ENCODE data around the gene XRCC4. TPM values are rescaled to one million over a fixed set of nuclear protein-coding genes. Genes with fewer than 3 reads are reported as not detected.

XRCC4 gene
- total RNA-seq, 6 experiments from 2014 or later, result 13.6 to 17.1 (median 14.4) TPM

DNA sequence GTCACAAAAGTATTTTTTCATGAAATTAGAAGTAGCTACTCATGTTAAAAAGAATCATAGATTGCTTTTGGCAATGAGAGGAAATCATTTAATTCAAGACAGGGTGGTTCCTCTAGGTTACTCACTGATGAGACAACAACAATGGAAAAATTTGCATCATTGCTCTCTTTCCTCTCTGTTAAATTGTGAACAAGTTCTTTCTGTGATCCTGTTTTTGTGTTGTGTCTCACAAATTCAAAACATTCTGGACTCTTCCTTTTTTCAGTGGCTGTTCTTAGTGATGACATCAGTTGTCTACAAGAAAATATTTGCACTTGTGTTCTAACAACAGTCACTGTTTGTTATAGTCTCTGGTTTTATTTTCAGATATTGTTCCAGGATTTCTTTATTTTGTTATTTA is 95.3 kb downstream of the XRCC4 start:
- Mint-ChIP-seq H3K27me3 (ENCODE audit: insufficient read depth) (no peaks in the 10 kb centered on the region), H3K4me3 (no peak overlapping the region), H3K36me3 (ENCODE audit: low read depth) (no peaks in the 10 kb centered on the region), H3K4me1 (ENCODE audit: low read depth) (no peaks in the 10 kb centered on the region), H3K27ac (no peak overlapping the region), H3K9me3 (no peaks in the 10 kb centered on the region)
- TF ChIP-seq, protein P1, sequence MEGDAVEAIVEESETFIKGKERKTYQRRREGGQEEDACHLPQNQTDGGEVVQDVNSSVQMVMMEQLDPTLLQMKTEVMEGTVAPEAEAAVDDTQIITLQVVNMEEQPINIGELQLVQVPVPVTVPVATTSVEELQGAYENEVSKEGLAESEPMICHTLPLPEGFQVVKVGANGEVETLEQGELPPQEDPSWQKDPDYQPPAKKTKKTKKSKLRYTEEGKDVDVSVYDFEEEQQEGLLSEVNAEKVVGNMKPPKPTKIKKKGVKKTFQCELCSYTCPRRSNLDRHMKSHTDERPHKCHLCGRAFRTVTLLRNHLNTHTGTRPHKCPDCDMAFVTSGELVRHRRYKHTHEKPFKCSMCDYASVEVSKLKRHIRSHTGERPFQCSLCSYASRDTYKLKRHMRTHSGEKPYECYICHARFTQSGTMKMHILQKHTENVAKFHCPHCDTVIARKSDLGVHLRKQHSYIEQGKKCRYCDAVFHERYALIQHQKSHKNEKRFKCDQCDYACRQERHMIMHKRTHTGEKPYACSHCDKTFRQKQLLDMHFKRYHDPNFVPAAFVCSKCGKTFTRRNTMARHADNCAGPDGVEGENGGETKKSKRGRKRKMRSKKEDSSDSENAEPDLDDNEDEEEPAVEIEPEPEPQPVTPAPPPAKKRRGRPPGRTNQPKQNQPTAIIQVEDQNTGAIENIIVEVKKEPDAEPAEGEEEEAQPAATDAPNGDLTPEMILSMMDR (IDR thresholded peaks at IDR 0.05), result no peak
- DNase-seq, result no peak

DNA sequence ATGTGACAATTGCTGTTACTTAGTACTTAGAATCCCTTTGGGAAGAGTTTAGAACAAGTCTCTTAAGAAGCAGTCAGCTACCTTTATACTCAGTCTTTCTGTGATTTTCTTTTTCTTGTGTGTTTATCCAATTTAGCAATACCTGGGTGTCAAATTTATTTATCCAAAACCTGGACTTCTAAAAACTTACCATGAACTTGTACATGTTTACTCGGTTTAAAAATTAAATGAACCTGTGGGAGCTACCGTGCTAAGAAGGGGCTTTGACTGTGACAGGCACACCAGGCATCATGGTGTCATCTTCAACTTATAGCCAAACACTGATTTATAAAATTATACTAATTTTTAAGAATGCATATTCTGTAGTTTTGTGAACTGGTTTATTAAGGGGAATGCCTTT is 96.5 kb downstream of the XRCC4 start:
- no peak overlapping the region for H3K27ac Mint-ChIP-seq
- no peaks in the 10 kb centered on the region for H3K36me3 Mint-ChIP-seq (ENCODE audit: low read depth)
- TF ChIP-seq, protein P1 (IDR thresholded peaks at IDR 0.05), result no peak
- DNase-seq, result no peak
- no peaks in the 10 kb centered on the region for H3K4me1 Mint-ChIP-seq (ENCODE audit: low read depth)
- no peaks in the 10 kb centered on the region for H3K9me3 Mint-ChIP-seq
- no peaks in the 10 kb centered on the region for H3K27me3 Mint-ChIP-seq (ENCODE audit: insufficient read depth)
- H3K4me3 Mint-ChIP-seq, result no peak overlapping the region

DNA sequence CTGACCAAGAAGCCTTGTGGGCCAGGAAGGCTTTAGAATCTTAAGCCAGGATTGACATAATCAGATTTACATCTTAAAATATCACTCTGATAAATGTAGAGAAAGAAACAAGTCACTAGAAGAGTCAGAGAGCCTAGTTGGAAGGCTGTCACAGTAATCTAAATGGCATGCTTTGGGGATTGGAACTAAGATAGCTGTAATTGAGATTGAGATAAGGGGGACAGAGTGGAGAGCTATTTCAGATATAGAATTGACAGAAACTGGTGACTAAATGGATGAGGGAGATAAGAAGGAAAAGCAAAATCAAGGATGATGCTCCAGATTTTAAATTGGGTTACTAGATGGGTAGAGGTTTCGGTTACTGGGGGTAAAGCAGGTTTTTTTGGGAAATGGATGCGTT is 100.5 kb downstream of the XRCC4 start:
- DNase-seq, result no peak
- H3K27ac Mint-ChIP-seq, result no peak overlapping the region
- no peaks in the 10 kb centered on the region for H3K9me3 Mint-ChIP-seq
- H3K4me1 Mint-ChIP-seq (ENCODE audit: low read depth), result no peaks in the 10 kb centered on the region
- TF ChIP-seq, protein P1 (IDR thresholded peaks at IDR 0.05), result no peak
- no peaks in the 10 kb centered on the region for H3K36me3 Mint-ChIP-seq (ENCODE audit: low read depth)
- no peak overlapping the region for H3K4me3 Mint-ChIP-seq
- H3K27me3 Mint-ChIP-seq (ENCODE audit: insufficient read depth), result no peaks in the 10 kb centered on the region; the same call in none of the 2 replicates

DNA sequence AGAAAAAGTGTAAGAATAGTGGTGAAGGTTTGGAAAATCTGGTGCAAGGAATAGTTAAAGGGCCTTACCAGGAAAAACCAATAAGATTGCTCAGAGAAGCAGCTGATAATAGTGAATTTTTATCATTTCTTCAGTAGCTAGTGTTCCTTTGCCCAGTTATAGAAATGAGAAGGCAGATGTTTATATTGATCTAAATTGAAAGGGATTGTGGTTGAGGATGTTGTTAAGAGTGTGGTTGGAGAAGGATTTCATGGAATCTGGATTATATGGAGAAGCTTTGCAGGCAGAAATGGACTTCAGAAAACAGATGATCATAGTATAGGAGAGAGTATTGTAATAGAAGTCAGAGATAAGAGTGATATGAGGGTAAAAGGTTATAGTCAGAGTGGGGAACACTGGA is 102.6 kb downstream of the XRCC4 start:
- H3K27me3 Mint-ChIP-seq (ENCODE audit: insufficient read depth), result no peaks in the 10 kb centered on the region; the same call in none of the 2 replicates
- H3K4me1 Mint-ChIP-seq (ENCODE audit: low read depth), result no peaks in the 10 kb centered on the region
- H3K9me3 Mint-ChIP-seq, result no peaks in the 10 kb centered on the region
- no peaks in the 10 kb centered on the region; the same call in 1 of the 2 replicates for H3K36me3 Mint-ChIP-seq (ENCODE audit: low read depth)
- TF ChIP-seq, protein P1 (IDR thresholded peaks at IDR 0.05), result no peak
- DNase-seq, result peak; percentile 71
- H3K4me3 Mint-ChIP-seq, result no peak overlapping the region
- no peak overlapping the region for H3K27ac Mint-ChIP-seq

DNA sequence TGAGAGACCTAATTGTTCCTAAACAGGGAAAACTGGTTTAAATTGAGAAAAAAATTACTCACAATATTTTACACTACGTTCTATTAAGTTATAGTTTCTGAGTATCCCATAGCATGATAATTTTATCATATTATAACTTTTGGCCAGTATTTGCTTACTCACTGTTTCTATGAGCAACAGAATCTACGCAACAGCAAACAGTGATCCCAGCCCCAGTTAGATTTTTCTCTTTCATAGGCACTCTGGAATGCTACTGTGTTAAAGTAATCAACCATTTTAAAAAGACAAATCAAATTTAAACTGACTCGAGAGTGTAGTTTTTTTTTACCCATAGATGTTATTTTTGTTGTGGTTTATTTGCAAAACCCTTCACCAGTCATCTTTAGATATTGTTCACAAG is 107.2 kb downstream of the XRCC4 start:
- no peak overlapping the region for H3K4me3 Mint-ChIP-seq
- no peaks in the 10 kb centered on the region; the same call in 1 of the 2 replicates for H3K36me3 Mint-ChIP-seq (ENCODE audit: low read depth)
- H3K27me3 Mint-ChIP-seq (ENCODE audit: insufficient read depth), result peaks cover 2% of the 10 kb centered on the region
- peak; percentile 2 for DNase-seq
- H3K27ac Mint-ChIP-seq, result no peak overlapping the region
- no peaks in the 10 kb centered on the region for H3K4me1 Mint-ChIP-seq (ENCODE audit: low read depth)
- no peaks in the 10 kb centered on the region for H3K9me3 Mint-ChIP-seq
- TF ChIP-seq, protein P1 (IDR thresholded peaks at IDR 0.05), result no peak

DNA sequence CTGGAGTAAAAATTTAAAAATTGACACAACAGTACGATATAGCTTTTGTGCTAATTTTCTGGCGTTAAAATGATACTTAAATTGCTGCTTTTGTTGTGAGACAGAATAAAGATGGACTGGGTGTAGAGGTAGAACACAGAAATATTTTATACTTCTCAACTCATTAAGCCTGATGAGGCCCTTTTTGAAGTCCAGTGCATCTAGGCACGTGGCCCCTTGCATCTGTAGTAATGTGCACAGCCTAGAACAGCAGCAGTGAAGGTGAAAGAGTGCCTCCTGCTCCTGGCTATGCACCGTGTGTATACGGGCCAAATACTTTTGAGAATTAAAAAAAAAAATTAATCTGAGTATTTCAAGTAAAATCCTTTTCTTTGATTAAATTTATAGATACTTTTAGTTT is 115.6 kb downstream of the XRCC4 start:
- Mint-ChIP-seq H3K4me1 (ENCODE audit: low read depth) (no peaks in the 10 kb centered on the region), H3K27ac (no peak overlapping the region), H3K36me3 (ENCODE audit: low read depth) (no peaks in the 10 kb centered on the region), H3K27me3 (ENCODE audit: insufficient read depth) (peaks cover 2% of the 10 kb centered on the region; the same call in 1 of the 2 replicates), H3K4me3 (no peak overlapping the region), H3K9me3 (no peaks in the 10 kb centered on the region)
- TF ChIP-seq, protein P1 (IDR thresholded peaks at IDR 0.05), result no peak
- DNase-seq, result no peak

All from HFFc6 (cell line).